DMS 273 (cell line): ENCODE measurements around the gene LINC00237.

ENCODE experiments used
- DNase-seq: peaks from one replicate; lab custom pipeline; 2025; ENCODE audit not compliant: unreplicated experiment; lab: John Stamatoyannopoulos, UW

Gene LINC00237

DNA sequence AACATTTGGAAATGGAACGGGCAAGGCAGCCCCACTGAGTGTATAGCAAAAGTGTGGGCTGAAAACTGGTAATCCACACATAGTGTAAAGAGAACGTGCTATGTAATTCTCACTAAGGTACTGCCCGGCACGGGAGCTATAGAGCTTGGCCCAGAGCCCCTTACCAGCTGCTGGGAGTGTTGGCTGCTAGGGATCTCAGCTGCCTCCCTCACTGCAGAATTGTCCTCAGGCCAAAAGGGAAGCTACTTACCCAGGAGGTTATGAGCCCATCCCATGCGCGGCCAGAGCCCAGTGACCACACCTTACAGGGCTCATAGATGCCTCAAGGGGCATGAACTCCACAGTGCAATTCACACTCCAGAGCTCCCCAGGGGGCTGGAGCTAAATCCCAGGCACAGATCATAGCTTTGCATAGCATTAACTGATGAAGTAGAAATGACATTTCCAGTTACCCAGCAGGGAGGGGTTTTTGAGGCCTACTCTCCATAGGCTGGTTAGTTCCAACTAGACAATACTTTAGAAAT, 56.8 kb downstream of the LINC00237 start:
- no peak for DNase-seq

DNA sequence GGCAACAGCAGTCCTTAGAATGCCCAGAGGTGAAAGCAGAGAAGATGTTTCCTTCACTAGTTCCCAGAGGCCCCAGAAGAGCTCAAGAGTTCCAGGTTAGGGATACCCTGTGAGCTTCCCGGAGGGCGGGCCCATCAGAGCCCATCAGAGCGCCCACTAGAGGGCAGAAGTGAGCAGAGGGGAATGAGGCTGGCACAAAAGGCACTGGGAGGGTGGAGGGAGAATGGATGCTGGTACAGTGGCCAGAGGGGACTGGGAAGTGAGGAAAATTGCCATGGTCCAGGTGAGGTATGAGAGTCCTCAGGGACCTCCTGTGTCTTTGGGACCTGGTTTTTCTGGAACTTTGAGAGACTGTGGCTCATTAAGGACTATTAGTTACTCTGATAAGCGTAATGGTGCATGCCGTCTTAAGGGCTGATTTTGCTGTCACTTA, 57.3 kb downstream of the LINC00237 start:
- DNase-seq, result peak; percentile 76

DNA sequence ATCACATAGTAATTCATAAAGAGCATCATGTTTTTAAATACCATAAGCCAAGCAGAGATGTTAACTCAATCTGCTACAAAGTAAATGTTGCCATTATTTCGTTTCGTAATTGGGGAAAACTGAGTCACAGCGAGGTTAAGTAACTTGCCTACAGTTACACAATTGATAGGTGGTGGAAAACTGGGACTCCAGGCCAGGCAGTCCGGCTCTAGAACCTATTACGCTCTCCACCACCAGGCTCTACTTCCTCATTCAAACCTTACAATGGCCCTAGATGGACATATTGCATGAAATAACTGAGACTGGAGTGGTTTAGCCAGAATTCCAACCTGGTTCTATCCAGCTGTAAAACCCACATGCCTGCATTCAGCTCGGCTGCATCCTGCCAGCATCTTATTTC, 58.2 kb downstream of the LINC00237 start:
- DNase-seq, result no peak

DNA sequence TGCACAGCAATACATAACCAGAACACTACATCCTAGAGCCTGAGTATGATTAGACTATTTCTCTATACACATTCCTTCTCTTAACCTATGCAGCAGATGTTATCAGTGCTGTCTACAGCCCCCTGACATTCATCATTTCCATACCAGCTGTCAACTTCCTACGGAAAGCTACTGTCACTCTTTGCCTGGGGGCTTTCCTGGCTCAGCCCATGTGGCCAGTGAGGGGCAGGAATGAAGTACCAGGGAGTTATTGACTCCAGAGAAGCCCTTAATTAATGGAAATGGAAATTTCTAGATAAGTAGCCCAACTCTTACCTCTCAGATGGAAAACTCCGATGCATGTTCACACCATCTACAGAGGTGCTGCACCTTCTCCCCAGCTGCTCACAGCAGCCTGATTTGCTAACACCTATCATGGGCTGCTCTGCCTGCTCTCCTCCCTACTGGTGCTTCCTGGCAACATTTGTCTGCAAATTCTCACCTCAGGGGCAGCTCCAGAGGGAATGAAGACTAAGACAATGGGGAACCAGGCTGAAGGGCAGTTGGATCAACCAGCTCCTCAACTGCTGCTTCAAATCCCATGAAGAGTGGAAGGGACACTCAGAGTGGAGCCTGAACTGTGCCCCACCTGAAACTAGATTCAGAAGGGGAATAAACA, 59.6 kb downstream of the LINC00237 start:
- DNase-seq, result peak; percentile 59
